Neural progenitor cell (in vitro differentiated cells): ENCODE results near the gene ST6GAL1.

Experiments used
- CTCF ChIP-seq: fragments of 200-600 bp; sonication (generic); IDR thresholded peaks from 2 replicates; pipeline ENCODE4 v1.5.1; 2017; ENCODE audit warnings: antibody characterized with exemption, mild to moderate bottlenecking
- EZH2 ChIP-seq: fragments of 200-600 bp; sonication (generic); IDR thresholded peaks from 2 replicates; pipeline ENCODE4 v1.6.1; 2017; ENCODE audit warnings: antibody characterized with exemption, mild to moderate bottlenecking, moderate library complexity
- EZH2phosphoT487 ChIP-seq: fragments of 200-600 bp; sonication (generic); IDR thresholded peaks from 2 replicates; pipeline ENCODE4 v1.6.1; 2017; ENCODE audit warnings: antibody characterized with exemption

DNA sequence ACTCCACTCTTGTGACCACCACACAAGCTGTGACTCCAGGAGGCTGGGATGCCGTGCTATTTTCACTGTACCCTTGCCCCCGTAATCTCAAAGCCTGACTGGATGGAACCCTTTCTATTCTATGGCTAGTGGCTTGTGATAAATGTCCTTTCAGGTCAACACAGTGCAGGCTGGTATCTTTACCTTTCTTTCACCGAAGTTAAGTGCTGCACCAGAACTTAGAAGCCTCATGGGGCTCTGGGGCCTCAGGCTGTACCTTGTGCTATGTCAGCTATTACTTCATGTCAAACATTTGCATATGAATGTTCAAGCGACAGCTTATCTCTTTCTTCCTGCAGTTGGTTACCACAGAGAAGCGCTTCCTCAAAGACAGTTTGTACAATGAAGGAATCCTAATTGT, 142.2 kb downstream of the ST6GAL1 start:
- no peak for TF ChIP-seq CTCF
- no peak for TF ChIP-seq EZH2phosphoT487
- TF ChIP-seq EZH2: no peak
